Panc1 (cell line): ENCODE data around the gene GPR137C. TPM values are rescaled to one million over a fixed set of nuclear protein-coding genes. Genes with fewer than 3 reads are reported as not detected.

Experiments used
- ATAC-seq: fragments of 200-7000 bp; cut with Tn5 transposase; 2 replicates; pipeline ENCODE4 v1.9.1; 2020; ENCODE audit warnings: mild to moderate bottlenecking, moderate library complexity
- BruUV-seq: library from RNA; stranded (reverse); fragments of 400-500 nt; replicated peaks from 2 replicates; lab custom pipeline; 2021; lab: Mats Ljungman, UMichigan
- CTCF ChIA-PET: fragments of 300-600 bp; sonication (Branson Sonifier 250); formaldehyde crosslinking; loops from one replicate; lab custom pipeline; 2022; ENCODE audit warnings: antibody characterized with exemption; lab: Charles Lee
- POLR2A ChIA-PET: fragments of 300-600 bp; sonication (Branson Sonifier 250); formaldehyde crosslinking; loops from one replicate; lab custom pipeline; 2022; ENCODE audit warnings: antibody characterized with exemption; lab: Charles Lee
- DNase-seq: peaks from one replicate; pipeline ENCODE4 v3.0.0-alpha.2; 2010; ENCODE audit warnings: low read depth, low spot score
- H3K27ac ChIP-seq: 2 replicates; pipeline ENCODE4 v1.5.1; 2011; ENCODE audit warnings: mild to moderate bottlenecking, low read length, inconsistent platforms
- H3K27me3 ChIP-seq: fragments of 200-500 bp; sonication (Bioruptor generic); 2 replicates; pipeline ENCODE4 v1.6.0; 2014; ENCODE audit warnings: low read length, inconsistent platforms; ENCODE audit not compliant: control insufficient read depth, insufficient read depth
- H3K36me3 ChIP-seq: fragments of 200-500 bp; sonication (Bioruptor generic); 2 replicates; pipeline ENCODE4 v1.5.1; 2014; ENCODE audit warnings: inconsistent platforms, mild to moderate bottlenecking, low read length, moderate library complexity; ENCODE audit not compliant: control insufficient read depth, insufficient read depth
- H3K4me1 ChIP-seq: 2 replicates; pipeline ENCODE4 v1.5.1; 2011; ENCODE audit warnings: inconsistent platforms, mild to moderate bottlenecking, low read length, moderate library complexity; ENCODE audit not compliant: control insufficient read depth, insufficient read depth
- H3K4me3 ChIP-seq, 2 experiments: 2 replicates each; pipeline ENCODE4 v1.5.1; 2011 to 2012; ENCODE audit warnings: low read depth in 2 of 2, low read length in 2 of 2, mild to moderate bottlenecking in 2 of 2, inconsistent platforms in 1 of 2, moderate library complexity in 1 of 2
- H3K9me3 ChIP-seq: fragments of 200-500 bp; sonication (Bioruptor generic); 2 replicates; pipeline ENCODE4 v1.5.1; 2014; ENCODE audit warnings: low read depth, mild to moderate bottlenecking, inconsistent platforms, low read length, moderate library complexity; ENCODE audit not compliant: control insufficient read depth, insufficient read depth
- CTCF ChIP-seq: fragments of 450-650 bp; IDR thresholded peaks from 2 replicates; pipeline ENCODE4 v1.5.1; 2017; ENCODE audit warnings: mild to moderate bottlenecking
- POLR2AphosphoS5 ChIP-seq: IDR thresholded peaks from 2 replicates; pipeline ENCODE4 v1.6.1; 2012; ENCODE audit warnings: mild to moderate bottlenecking, low read depth, low read length, moderate library complexity
- REST ChIP-seq, 2 experiments: IDR thresholded peaks; 2 replicates each; pipeline ENCODE4 v1.6.1; 2011 to 2012; ENCODE audit warnings: low read depth in 2 of 2, control low read depth in 1 of 2, low read length in 1 of 2, mild to moderate bottlenecking in 1 of 2, moderate library complexity in 1 of 2; ENCODE audit not compliant: insufficient read depth in 1 of 2
- SIN3A ChIP-seq: IDR thresholded peaks from 2 replicates; pipeline ENCODE4 v1.6.1; 2012; ENCODE audit warnings: low read depth, mild to moderate bottlenecking, low read length, moderate library complexity, borderline replicate concordance; ENCODE audit not compliant: insufficient read depth
- TCF7L2 ChIP-seq: IDR thresholded peaks from 2 replicates; pipeline ENCODE4 v1.6.1; 2011; ENCODE audit warnings: mild to moderate bottlenecking, low read depth, low read length, inconsistent platforms
- in situ Hi-C: cut with HindIII; loops from 2 replicates; pipeline ENCODE4 v1.10.0; 2016; ENCODE audit warnings: low sequenced_read_pairs, low pct_unique_long_range_greater_than_20kb
- intact Hi-C: fragments of 100-400 bp; cut with micrococcal nuclease; formaldehyde crosslinking; loops from one replicate; pipeline ENCODE4 v1.10.0; 2022; ENCODE audit not compliant: unreplicated experiment
- total RNA-seq: library from RNA; stranded (reverse); gene quantifications from one replicate; pipeline ENCODE4 v1.2.1, GENCODE V29; 2021; ENCODE audit not compliant: unreplicated experiment

The GPR137C gene
- total RNA-seq, 1 experiment from 2014 or later: 2.7 TPM

GRCh38 chr14:52661314-52661713, 108.7 kb downstream of the GPR137C start:
- no peaks in the 10 kb centered on the region for H3K27me3 ChIP-seq
- no peak for ATAC-seq
- TF ChIP-seq CTCF (no peak), REST (IDR thresholded peaks at IDR 0.05; ENCODE audit: insufficient read depth in 1 of 2, low read depth in 2 of 2, low read length in 1 of 2) (no peak), SIN3A (no peak), TCF7L2 (no peak), POLR2AphosphoS5 (no peak)
- in situ Hi-C loops: no loop called here
- H3K36me3 ChIP-seq: peaks cover 11% of the 10 kb centered on the region
- no peaks in the 10 kb centered on the region for H3K9me3 ChIP-seq
- ChIA-PET POLR2A (no interaction called here), CTCF (no interaction called here)
- BruUV-seq: no TSS peak
- intact Hi-C loops: no loop called here
- no peak overlapping the region for H3K4me3 ChIP-seq
- H3K4me1 ChIP-seq: no peaks in the 10 kb centered on the region
- H3K27ac ChIP-seq: no peak overlapping the region
- DNase-seq: no peak

- Histone ChIP-seq H3K36me3 (peaks cover 9% of the 10 kb centered on the region; the same call in 1 of the 2 replicates), H3K4me1 (no peaks in the 10 kb centered on the region), H3K27ac (no peak overlapping the region), H3K4me3 (no peak overlapping the region), H3K27me3 (no peaks in the 10 kb centered on the region), H3K9me3 (no peaks in the 10 kb centered on the region)
- in situ Hi-C loops (no loop called here), intact Hi-C loops (no loop called here)
- TF ChIP-seq TCF7L2 (no peak), SIN3A (no peak), POLR2AphosphoS5 (no peak), CTCF (no peak), REST (IDR thresholded peaks at IDR 0.05; ENCODE audit: insufficient read depth in 1 of 2, low read depth in 2 of 2, low read length in 1 of 2) (no peak)
- ChIA-PET POLR2A (no interaction called here), CTCF (interaction anchor here (0.5 kb wide), 1 partner anchor 13 kb away, joined by 4 read pairs; no protein-coding TSS in a partner anchor)
- ATAC-seq: no peak
- no peak for DNase-seq
- no TSS peak for BruUV-seq
These were observed 111.2 kb downstream of the GPR137C start for GRCh38 chr14:52663850-52664249.
